Cardiac muscle cell (in vitro differentiated cells and primary cell): ENCODE results near the gene TBC1D8. TPM values are rescaled to one million over a fixed set of nuclear protein-coding genes. Genes with fewer than 3 reads are reported as not detected.

Experiments
- DNase-seq, 2 donors: peaks; one replicate each; pipeline versions ENCODE4 v3.0.0 to v3.0.0-alpha.2; 2010 to 2017; ENCODE audit warnings: low read depth in 1 of 2, low spot score in 1 of 2
- H3K27ac ChIP-seq: fragments of 200-600 bp; sonication (generic); 2 replicates; pipeline ENCODE4 v1.5.1; 2016
- H3K27me3 ChIP-seq: fragments of 200-600 bp; sonication (generic); 2 replicates; pipeline ENCODE4 v1.6.0; 2016; ENCODE audit warnings: control low read depth
- H3K36me3 ChIP-seq: fragments of 200-600 bp; sonication (generic); 2 replicates; pipeline ENCODE4 v1.5.1; 2016; ENCODE audit warnings: control low read depth
- H3K4me1 ChIP-seq: fragments of 200-600 bp; sonication (generic); 2 replicates; pipeline ENCODE4 v1.8.1; 2017; ENCODE audit warnings: low read depth, mild to moderate bottlenecking, mixed run types
- H3K4me3 ChIP-seq: fragments of 200-600 bp; sonication (generic); 2 replicates; pipeline ENCODE4 v1.5.1; 2016; ENCODE audit warnings: mild to moderate bottlenecking
- H3K9me3 ChIP-seq: fragments of 200-600 bp; sonication (generic); 2 replicates; pipeline ENCODE4 v1.5.1; 2017; ENCODE audit warnings: low read depth, mild to moderate bottlenecking, control low read depth
- polyA plus RNA-seq: library from polyadenylated mRNA; unstranded; fragments of >200 nt; fragmentation: Nextera tagmentation; extraction: Ambion mirVana; gene quantifications from 2 replicates; pipeline ENCODE4 v1.2.1, GENCODE V29; 2016
- total RNA-seq: library from RNA; depleted of rRNA; stranded (reverse); fragments of >200 nt; gene quantifications from 2 replicates; pipeline ENCODE4 v1.2.3, GENCODE V29; 2016
- TF ChIP-seq, protein P1 (sequence below): IDR thresholded peaks from 2 replicates; pipeline ENCODE4 v1.5.1; 2012; ENCODE audit warnings: low read depth, mild to moderate bottlenecking, low read length

The TBC1D8 gene
- total and polyA plus RNA-seq, 2 experiments from 2014 or later: 15.2 to 23.2 TPM

DNA sequence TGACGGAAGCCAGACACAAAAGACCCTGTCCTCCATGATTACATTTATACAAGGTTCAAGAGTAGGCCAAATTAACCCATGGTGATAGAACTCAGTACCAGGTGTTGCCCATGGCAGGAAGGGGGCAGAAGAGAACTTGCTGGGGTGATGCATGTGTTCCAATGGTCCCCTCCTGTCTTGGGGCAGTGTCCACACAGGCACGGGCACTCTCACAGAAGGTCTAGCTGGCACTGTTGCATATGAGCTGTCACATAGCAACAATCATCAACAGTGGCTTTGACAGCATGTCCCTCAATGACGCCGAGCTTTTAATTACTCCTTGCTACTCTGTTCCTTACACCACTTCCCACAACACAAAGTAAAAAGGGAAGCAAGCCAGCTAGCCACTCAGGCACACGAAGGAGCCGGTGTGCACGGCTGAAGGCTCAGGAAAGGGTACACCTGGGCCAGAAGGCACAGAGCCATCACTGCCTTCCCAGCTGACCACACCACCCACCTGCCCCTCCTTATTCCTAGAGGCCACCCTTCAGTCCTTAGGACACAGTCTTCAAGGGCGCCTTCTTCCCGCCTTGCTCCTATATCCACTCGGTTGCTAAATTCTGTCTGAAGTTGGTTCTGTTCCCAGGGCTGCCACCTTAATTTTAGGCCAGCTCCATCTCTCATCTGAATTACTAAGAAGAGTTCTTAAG, 120.2 kb downstream of the TBC1D8 start:
- Histone ChIP-seq H3K4me1 (no peaks in the 10 kb centered on the region), H3K36me3 (peaks cover 5% of the 10 kb centered on the region), H3K27ac (no peak overlapping the region), H3K4me3 (no peak overlapping the region), H3K9me3 (no peaks in the 10 kb centered on the region), H3K27me3 (no peaks in the 10 kb centered on the region)
- TF ChIP-seq, protein P1, sequence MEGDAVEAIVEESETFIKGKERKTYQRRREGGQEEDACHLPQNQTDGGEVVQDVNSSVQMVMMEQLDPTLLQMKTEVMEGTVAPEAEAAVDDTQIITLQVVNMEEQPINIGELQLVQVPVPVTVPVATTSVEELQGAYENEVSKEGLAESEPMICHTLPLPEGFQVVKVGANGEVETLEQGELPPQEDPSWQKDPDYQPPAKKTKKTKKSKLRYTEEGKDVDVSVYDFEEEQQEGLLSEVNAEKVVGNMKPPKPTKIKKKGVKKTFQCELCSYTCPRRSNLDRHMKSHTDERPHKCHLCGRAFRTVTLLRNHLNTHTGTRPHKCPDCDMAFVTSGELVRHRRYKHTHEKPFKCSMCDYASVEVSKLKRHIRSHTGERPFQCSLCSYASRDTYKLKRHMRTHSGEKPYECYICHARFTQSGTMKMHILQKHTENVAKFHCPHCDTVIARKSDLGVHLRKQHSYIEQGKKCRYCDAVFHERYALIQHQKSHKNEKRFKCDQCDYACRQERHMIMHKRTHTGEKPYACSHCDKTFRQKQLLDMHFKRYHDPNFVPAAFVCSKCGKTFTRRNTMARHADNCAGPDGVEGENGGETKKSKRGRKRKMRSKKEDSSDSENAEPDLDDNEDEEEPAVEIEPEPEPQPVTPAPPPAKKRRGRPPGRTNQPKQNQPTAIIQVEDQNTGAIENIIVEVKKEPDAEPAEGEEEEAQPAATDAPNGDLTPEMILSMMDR: no peak
- no peak for DNase-seq

DNA sequence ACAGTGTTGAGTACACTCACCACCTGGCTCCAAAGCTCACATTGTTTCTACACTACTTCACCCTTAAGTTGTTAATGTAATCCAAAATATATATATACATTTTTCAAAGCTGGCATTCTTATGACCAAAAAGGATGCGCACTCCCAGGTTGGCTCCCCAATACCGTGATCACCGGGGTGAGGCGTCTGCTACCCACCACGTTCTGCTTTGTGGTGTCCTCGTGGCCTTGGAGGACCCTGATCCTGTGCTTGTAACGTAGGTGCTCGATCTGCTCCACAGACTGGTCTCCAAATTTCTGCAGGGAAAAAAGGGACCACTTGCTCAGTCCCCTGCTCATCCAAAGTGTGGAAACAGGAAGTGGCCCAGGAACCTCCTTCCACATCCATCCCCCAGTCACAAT, 123.3 kb downstream of the TBC1D8 start:
- no peak for DNase-seq
- no peaks in the 10 kb centered on the region for H3K36me3 ChIP-seq
- no peak overlapping the region for H3K4me3 ChIP-seq
- H3K27ac ChIP-seq: peak overlapping the region; percentile 64
- H3K9me3 ChIP-seq: no peaks in the 10 kb centered on the region
- H3K27me3 ChIP-seq: no peaks in the 10 kb centered on the region
- TF ChIP-seq, protein P1: no peak
- H3K4me1 ChIP-seq: no peaks in the 10 kb centered on the region

DNA sequence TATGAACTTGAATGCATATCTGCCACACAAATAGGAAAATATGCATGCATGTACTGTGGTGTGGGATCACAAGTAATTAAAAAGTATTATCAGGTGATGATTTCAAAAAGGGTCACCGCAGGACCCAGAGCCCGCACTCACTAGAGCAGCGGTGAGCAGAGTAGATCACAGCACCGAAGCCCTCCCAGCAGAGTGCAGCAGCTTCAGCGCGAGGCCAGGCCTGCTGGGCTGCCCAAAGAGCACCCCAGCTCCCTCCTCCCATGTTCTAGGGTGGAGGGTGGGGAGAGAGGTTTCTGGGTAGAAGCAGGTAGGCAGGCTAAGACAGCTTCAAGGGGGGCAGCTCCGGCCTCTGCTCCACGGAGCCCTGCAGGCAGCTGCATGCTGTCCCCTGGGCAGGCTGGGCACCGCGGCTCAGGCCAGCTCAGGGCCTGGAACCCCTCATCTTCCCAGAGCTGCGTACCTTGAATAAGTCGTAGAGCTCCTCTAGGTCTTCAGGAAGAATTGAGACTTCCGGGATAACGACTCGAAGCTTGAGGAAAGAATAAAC, 124.2 kb downstream of the TBC1D8 start:
- TF ChIP-seq, protein P1: no peak
- Histone ChIP-seq H3K27me3 (no peaks in the 10 kb centered on the region), H3K4me3 (no peak overlapping the region), H3K4me1 (no peaks in the 10 kb centered on the region), H3K9me3 (no peaks in the 10 kb centered on the region), H3K27ac (peak overlapping the region; percentile 64), H3K36me3 (no peaks in the 10 kb centered on the region)
- DNase-seq: no peak

DNA sequence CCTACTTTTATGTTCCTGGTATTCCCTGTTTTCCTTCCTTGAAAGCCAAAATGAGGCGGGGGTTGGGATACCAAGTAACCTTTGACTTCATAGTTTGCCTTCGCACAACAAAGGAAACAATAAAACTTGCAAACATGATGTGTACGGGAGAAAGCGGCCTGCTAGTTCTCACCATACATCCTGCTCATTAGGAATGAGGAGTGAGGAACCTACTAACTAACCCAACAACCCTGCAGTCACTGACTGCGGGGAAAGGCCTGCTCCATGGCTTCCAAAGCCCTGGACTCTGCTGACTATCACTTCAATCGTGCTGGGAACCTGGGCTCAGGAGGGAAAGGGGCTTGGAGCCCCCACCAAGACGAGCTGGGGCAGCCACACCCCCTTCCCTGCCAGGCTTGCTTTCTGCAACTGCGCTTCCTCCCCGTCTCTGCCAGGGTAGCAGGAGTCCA, 124.9 kb downstream of the TBC1D8 start:
- H3K36me3 ChIP-seq: no peaks in the 10 kb centered on the region
- no peaks in the 10 kb centered on the region for H3K9me3 ChIP-seq
- no peaks in the 10 kb centered on the region for H3K27me3 ChIP-seq
- no peak overlapping the region for H3K4me3 ChIP-seq
- H3K4me1 ChIP-seq: no peaks in the 10 kb centered on the region
- peak overlapping the region; percentile 47 for H3K27ac ChIP-seq
- TF ChIP-seq, protein P1: no peak
- DNase-seq: no peak

DNA sequence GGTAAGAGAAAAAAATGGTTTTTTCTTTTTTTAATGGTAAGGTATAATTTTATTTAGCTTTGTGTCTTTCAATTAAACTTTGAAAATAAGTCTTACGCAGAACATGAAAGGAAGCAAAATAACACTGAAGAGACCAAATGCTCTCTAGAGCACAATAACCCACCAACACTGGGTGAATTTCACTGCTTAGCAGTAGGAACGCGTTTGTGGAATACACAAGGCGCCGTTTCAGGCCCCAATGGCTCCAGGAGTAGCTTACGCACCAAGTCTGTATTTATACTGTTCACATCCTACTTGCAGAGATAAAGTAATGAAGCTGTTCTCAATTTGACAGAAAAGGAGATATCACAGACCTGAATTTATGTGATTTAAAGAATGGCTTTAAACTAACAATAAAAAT, 125.6 kb downstream of the TBC1D8 start:
- Histone ChIP-seq H3K27ac (no peak overlapping the region), H3K27me3 (no peaks in the 10 kb centered on the region), H3K36me3 (peaks cover 2% of the 10 kb centered on the region), H3K4me3 (no peak overlapping the region), H3K4me1 (no peaks in the 10 kb centered on the region), H3K9me3 (no peaks in the 10 kb centered on the region)
- no peak for DNase-seq
- TF ChIP-seq, protein P1: no peak
